Keratinocyte (primary cell): ENCODE measurements around the gene RGL1. TPM values are rescaled to one million over a fixed set of nuclear protein-coding genes. Genes with fewer than 3 reads are reported as not detected.

ENCODE experiments used
- DNase-seq: peaks from one replicate; pipeline ENCODE4 v3.0.0-alpha.2; 2011; ENCODE audit warnings: low read depth, missing footprints, low spot score
- FAIRE-seq: peaks from 2 replicates; lab custom pipeline; 2011; peaks lifted over from hg19 to GRCh38; lab: Jason Lieb, UNC
- H2AFZ ChIP-seq: 2 replicates; pipeline ENCODE4 v1.6.0; 2012; ENCODE audit warnings: low read length, control low read depth, inconsistent platforms; ENCODE audit not compliant: control insufficient read depth
- H3K27ac ChIP-seq: 2 replicates; pipeline ENCODE4 v1.5.1; 2011; ENCODE audit warnings: low read length; ENCODE audit not compliant: control insufficient read depth, insufficient read depth
- H3K27me3 ChIP-seq: 3 replicates; pipeline ENCODE4 v1.6.0; 2011; ENCODE audit warnings: low read length; ENCODE audit not compliant: control insufficient read depth, insufficient read depth; ENCODE audit errors: extremely low read depth
- H3K36me3 ChIP-seq, 2 experiments: 2 replicates in 1 of 2; 3 replicates in 1 of 2; pipeline ENCODE4 v1.5.1; 2011; ENCODE audit warnings: low read length in 2 of 2, mild to moderate bottlenecking in 1 of 2; ENCODE audit not compliant: control insufficient read depth in 2 of 2, insufficient read depth in 2 of 2; ENCODE audit errors: extremely low read depth in 1 of 2
- H3K4me1 ChIP-seq: 3 replicates; pipeline ENCODE4 v1.5.1; 2011; ENCODE audit warnings: low read length; ENCODE audit not compliant: control insufficient read depth, insufficient read depth; ENCODE audit errors: extremely low read depth
- H3K4me2 ChIP-seq: 3 replicates; pipeline ENCODE4 v1.6.0; 2011; ENCODE audit warnings: low read depth, low read length; ENCODE audit not compliant: control insufficient read depth, insufficient read depth; ENCODE audit errors: extremely low read depth
- H3K4me3 ChIP-seq, 3 experiments: fragments of 200-600 bp in 1 of 3; sonication (generic) in 1 of 3; 2 replicates in 2 of 3; 3 replicates in 1 of 3; pipeline ENCODE4 v1.5.1; 2011 to 2016; ENCODE audit warnings: low read length in 3 of 3, mild to moderate bottlenecking in 3 of 3, control low read depth in 2 of 3, inconsistent platforms in 1 of 3, low read depth in 1 of 3, mixed read lengths in 1 of 3, mixed run types in 1 of 3, moderate library complexity in 1 of 3; ENCODE audit not compliant: control insufficient read depth in 2 of 3, insufficient read depth in 2 of 3; ENCODE audit errors: extremely low read depth in 1 of 3
- H3K79me2 ChIP-seq: 2 replicates; pipeline ENCODE4 v1.6.0; 2012; ENCODE audit warnings: low read length; ENCODE audit not compliant: control insufficient read depth, insufficient read depth
- H3K9ac ChIP-seq: 3 replicates; pipeline ENCODE4 v1.6.0; 2011; ENCODE audit warnings: low read length; ENCODE audit not compliant: control insufficient read depth, insufficient read depth; ENCODE audit errors: extremely low read depth
- H3K9me1 ChIP-seq: 3 replicates; pipeline ENCODE4 v1.6.0; 2011; ENCODE audit warnings: low read length; ENCODE audit not compliant: control insufficient read depth, insufficient read depth; ENCODE audit errors: extremely low read depth
- H3K9me3 ChIP-seq: 2 replicates; pipeline ENCODE4 v1.5.1; 2012; ENCODE audit warnings: low read depth, low read length; ENCODE audit not compliant: control insufficient read depth
- H4K20me1 ChIP-seq: 3 replicates; pipeline ENCODE4 v1.6.0; 2011; ENCODE audit warnings: low read length; ENCODE audit not compliant: control insufficient read depth, insufficient read depth; ENCODE audit errors: extremely low read depth
- EZH2 ChIP-seq: IDR thresholded peaks from one replicate; pipeline ENCODE4 v1.6.1; 2012; ENCODE audit warnings: inconsistent platforms, mild to moderate bottlenecking, low read length, moderate library complexity
- dilution Hi-C: fragments of 300-500 bp; cut with MboI; formaldehyde crosslinking; loops from one replicate; pipeline ENCODE4 v1.7.0; 2020; ENCODE audit warnings: low sequenced_read_pairs; ENCODE audit not compliant: extremely low pct_ligation_motif_present
- polyA plus RNA-seq, 5 experiments: library from polyadenylated mRNA; depleted of rRNA in 3 of 5; stranded (reverse) in 3 of 5; stranded (forward) in 1 of 5; unstranded in 1 of 5; fragments of >200 nt; gene quantifications; 1 replicate in 1 of 5; 2 replicates in 3 of 5; 3 replicates in 1 of 5; pipeline versions ENCODE4 v1.2.1 to v1.2.3, GENCODE V29; 2011 to 2012; ENCODE audit warnings: missing spikeins in 2 of 5, low read depth in 1 of 5, low replicate concordance in 1 of 5
- TF ChIP-seq, protein P1 (sequence below), 3 experiments: IDR thresholded peaks in 1 of 3; conservative IDR thresholded peaks in 1 of 3; optimal IDR thresholded peaks in 1 of 3; 2 replicates in 2 of 3; 3 replicates in 1 of 3; pipeline versions ENCODE3 to v1.5.1; 2011; ENCODE audit warnings: low read length in 3 of 3, mild to moderate bottlenecking in 3 of 3, moderate library complexity in 2 of 3, control low read depth in 1 of 3, inconsistent platforms in 1 of 3; ENCODE audit not compliant: insufficient read depth in 2 of 3; ENCODE audit errors: extremely low read depth in 1 of 3

RGL1 gene
- polyA plus RNA-seq, 1 donor (not counting 4 experiments of a cell fraction or from before 2014, with no cell fraction given) = 1.2 TPM

DNA sequence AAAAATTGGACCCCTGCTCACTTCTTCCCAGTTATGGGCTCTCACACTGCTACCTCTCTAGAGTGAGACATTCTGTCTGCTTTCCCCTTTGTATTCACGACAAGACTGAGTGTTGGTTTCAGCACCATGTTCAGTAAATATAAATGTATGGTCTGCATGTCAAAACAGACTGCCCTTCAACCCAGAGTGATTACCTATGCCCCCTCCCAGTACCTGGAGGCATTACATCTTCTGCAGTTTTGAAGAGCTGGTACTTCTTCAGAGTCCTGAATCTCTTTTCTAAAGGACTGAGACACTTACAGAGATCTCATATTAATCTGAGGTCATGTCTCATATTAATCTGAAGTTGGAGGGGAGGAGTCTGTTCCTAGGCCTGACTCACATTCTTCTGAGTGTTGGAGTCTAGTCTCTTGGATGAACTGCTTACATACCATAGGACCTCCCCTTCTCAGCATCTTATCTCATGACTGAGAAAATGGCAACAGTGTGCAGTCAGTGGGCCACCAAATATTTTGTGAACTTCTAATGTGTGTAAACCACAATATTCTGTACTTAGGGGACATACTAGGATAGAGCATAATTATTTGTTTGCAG is 80.3 kb downstream of the RGL1 start:
- Histone ChIP-seq H3K27me3 (no peaks in the 10 kb centered on the region), H4K20me1 (no peaks in the 10 kb centered on the region), H3K36me3 (no peaks in the 10 kb centered on the region), H2AFZ (no peak overlapping the region), H3K4me2 (no peak overlapping the region), H3K79me2 (no peaks in the 10 kb centered on the region), H3K9me1 (no peaks in the 10 kb centered on the region), H3K4me3 (no peak overlapping the region), H3K27ac (no peak overlapping the region), H3K9ac (no peak overlapping the region), H3K4me1 (peaks cover 18% of the 10 kb centered on the region), H3K9me3 (no peaks in the 10 kb centered on the region)
- FAIRE-seq = no peak
- DNase-seq = no peak
- TF ChIP-seq, protein P1, sequence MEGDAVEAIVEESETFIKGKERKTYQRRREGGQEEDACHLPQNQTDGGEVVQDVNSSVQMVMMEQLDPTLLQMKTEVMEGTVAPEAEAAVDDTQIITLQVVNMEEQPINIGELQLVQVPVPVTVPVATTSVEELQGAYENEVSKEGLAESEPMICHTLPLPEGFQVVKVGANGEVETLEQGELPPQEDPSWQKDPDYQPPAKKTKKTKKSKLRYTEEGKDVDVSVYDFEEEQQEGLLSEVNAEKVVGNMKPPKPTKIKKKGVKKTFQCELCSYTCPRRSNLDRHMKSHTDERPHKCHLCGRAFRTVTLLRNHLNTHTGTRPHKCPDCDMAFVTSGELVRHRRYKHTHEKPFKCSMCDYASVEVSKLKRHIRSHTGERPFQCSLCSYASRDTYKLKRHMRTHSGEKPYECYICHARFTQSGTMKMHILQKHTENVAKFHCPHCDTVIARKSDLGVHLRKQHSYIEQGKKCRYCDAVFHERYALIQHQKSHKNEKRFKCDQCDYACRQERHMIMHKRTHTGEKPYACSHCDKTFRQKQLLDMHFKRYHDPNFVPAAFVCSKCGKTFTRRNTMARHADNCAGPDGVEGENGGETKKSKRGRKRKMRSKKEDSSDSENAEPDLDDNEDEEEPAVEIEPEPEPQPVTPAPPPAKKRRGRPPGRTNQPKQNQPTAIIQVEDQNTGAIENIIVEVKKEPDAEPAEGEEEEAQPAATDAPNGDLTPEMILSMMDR (optimal IDR thresholded peaks at IDR 0.05 in 1 of 3, IDR thresholded peaks at IDR 0.05 in 1 of 3, conservative IDR thresholded peaks at IDR 0.05 in 1 of 3; ENCODE audit: extremely low read depth in 1 of 3, insufficient read depth in 2 of 3, low read length in 3 of 3) = no peak
- TF ChIP-seq EZH2 = no peak
- dilution Hi-C loops = no loop called here

DNA sequence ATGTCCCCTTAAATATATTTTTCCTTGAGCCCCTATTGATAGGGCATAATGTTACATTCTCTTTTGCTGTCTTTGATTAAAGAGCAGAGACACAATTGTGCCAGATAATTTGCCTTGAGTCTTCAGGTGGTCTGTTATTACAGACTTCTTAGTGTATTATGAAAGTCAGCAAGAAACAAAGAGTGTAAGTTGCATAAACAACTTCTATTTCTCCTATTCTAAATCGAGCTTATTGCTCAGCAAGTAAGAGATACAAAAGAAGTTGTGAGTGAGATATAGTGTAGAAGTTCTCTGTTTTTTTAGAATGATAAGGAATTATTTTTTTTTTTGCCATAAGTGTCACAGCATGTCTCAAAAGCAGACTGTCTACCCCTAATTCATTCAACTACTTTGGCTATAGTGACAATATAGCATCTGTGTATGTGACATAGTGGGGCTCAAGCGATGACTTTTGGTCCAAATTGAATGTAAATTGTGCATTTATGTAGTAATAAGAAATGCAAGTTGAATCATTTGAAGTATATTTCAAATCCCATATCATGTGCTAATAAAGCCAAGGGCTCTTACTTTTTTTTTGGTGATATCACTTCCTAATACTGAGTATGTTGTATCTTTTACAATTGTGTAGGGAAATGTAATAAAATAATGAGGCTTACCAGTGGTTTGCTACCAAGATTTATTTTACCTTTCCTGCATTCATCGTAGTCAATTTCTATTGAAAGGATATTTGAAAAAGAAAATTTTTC is 81.3 kb downstream of the RGL1 start:
- FAIRE-seq (no peak), DNase-seq (no peak)
- Histone ChIP-seq H3K36me3 (no peaks in the 10 kb centered on the region), H3K9me3 (no peaks in the 10 kb centered on the region), H3K27me3 (no peaks in the 10 kb centered on the region), H2AFZ (no peak overlapping the region), H3K4me1 (peaks cover 17% of the 10 kb centered on the region), H4K20me1 (no peaks in the 10 kb centered on the region), H3K9ac (no peak overlapping the region), H3K4me2 (no peak overlapping the region), H3K27ac (no peak overlapping the region), H3K4me3 (no peak overlapping the region), H3K79me2 (no peaks in the 10 kb centered on the region), H3K9me1 (no peaks in the 10 kb centered on the region)
- TF ChIP-seq, protein P1 (optimal IDR thresholded peaks at IDR 0.05 in 1 of 3, IDR thresholded peaks at IDR 0.05 in 1 of 3, conservative IDR thresholded peaks at IDR 0.05 in 1 of 3; ENCODE audit: extremely low read depth in 1 of 3, insufficient read depth in 2 of 3, low read length in 3 of 3) = no peak
- no peak for TF ChIP-seq EZH2
- dilution Hi-C loops = no loop called here
